ENCODE measurements around the gene NEO1.

Gene NEO1

GRCh38 chr15:73247331-73247730 is 195.1 kb downstream of the NEO1 start:
- Histone ChIP-seq H3K4me1 (ENCODE audit: control insufficient read depth in 1 of 2, insufficient read depth in 2 of 2, low read length in 2 of 2) (no peaks in the 10 kb centered on the region), H3K9ac (ENCODE audit: low read length) (no peak overlapping the region), H4K12ac (ENCODE audit: low read depth, low read length) (no peak overlapping the region), H3K4me2 (ENCODE audit: low read length) (no peak overlapping the region), H3K36me3 (ENCODE audit: control insufficient read depth in 1 of 2, insufficient read depth in 2 of 2, low read length in 2 of 2) (peaks cover 0 to 1% of the 10 kb centered on the region in 2 experiments), H3K18ac (ENCODE audit: low read length) (no peak overlapping the region), H3K9me3 (ENCODE audit: insufficient read depth, low read depth, low read length) (no peaks in the 10 kb centered on the region), H4K91ac (ENCODE audit: low read depth, low read length) (no peak overlapping the region), H3K14ac (ENCODE audit: low read length) (no peak overlapping the region), H2BK120ac (ENCODE audit: insufficient read depth, low read length, poor library complexity) (no peak overlapping the region), H3K79me2 (ENCODE audit: control insufficient read depth, insufficient read depth, low read length, poor library complexity) (no peaks in the 10 kb centered on the region), H2AK5ac (ENCODE audit: low read length) (no peak overlapping the region), H3K27me3 (ENCODE audit: insufficient read depth, low read length) (no peaks in the 10 kb centered on the region), H2AFZ (ENCODE audit: insufficient read depth, low read length, poor library complexity) (no peak overlapping the region), H3K23ac (ENCODE audit: low read length) (no peak overlapping the region), H3K4ac (ENCODE audit: low read depth, low read length) (no peak overlapping the region), H3K79me1 (ENCODE audit: low read length) (no peaks in the 10 kb centered on the region), H4K8ac (ENCODE audit: low read depth, low read length) (no peak overlapping the region), H2BK5ac (ENCODE audit: low read depth, low read length, poor library complexity) (no peak overlapping the region), H3K27ac (ENCODE audit: low read depth, low read length) (no peak overlapping the region), H3K4me3 (ENCODE audit: low read depth, low read length) (no peak overlapping the region), H2BK12ac (ENCODE audit: low read length) (no peak overlapping the region)
- no CpG with 5 or more reads among the region's 1 CpG for WGBS (ENCODE audit: extremely low coverage, insufficient coverage, insufficient read length)
- no peak for DNase-seq

DNA sequence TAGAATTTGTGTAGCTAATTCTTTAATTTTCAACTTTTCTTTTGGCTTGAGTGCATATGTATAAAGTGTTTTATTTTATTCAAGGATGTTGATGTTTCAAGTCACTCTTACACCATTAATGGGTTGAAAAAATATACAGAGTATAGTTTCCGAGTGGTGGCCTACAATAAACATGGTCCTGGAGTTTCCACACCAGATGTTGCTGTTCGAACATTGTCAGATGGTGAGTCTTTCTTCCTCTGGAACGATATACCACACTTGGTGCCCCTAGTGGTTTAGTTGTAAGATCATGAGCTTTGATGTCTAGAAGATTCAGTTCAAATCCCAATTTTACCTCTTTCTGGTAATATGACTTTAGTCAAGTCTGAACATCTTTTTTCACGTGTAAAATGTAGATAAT is 197.2 kb downstream of the NEO1 start:
- Histone ChIP-seq H2AK5ac (ENCODE audit: low read length) (no peak overlapping the region), H3K4me1 (ENCODE audit: control insufficient read depth in 1 of 2, insufficient read depth in 2 of 2, low read length in 2 of 2) (no peaks in the 10 kb centered on the region), H3K9ac (ENCODE audit: low read length) (no peak overlapping the region), H3K9me3 (ENCODE audit: insufficient read depth, low read depth, low read length) (no peaks in the 10 kb centered on the region), H3K79me2 (ENCODE audit: control insufficient read depth, insufficient read depth, low read length, poor library complexity) (no peaks in the 10 kb centered on the region), H4K12ac (ENCODE audit: low read depth, low read length) (no peak overlapping the region), H3K27ac (ENCODE audit: low read depth, low read length) (no peak overlapping the region), H4K8ac (ENCODE audit: low read depth, low read length) (no peak overlapping the region), H2BK120ac (ENCODE audit: insufficient read depth, low read length, poor library complexity) (no peak overlapping the region), H3K23ac (ENCODE audit: low read length) (no peak overlapping the region), H2AFZ (ENCODE audit: insufficient read depth, low read length, poor library complexity) (no peak overlapping the region), H3K79me1 (ENCODE audit: low read length) (no peaks in the 10 kb centered on the region), H3K4me2 (ENCODE audit: low read length) (no peak overlapping the region), H3K18ac (ENCODE audit: low read length) (no peak overlapping the region), H4K91ac (ENCODE audit: low read depth, low read length) (no peak overlapping the region), H3K27me3 (ENCODE audit: insufficient read depth, low read length) (no peaks in the 10 kb centered on the region), H3K4me3 (ENCODE audit: low read depth, low read length) (no peak overlapping the region), H2BK12ac (ENCODE audit: low read length) (no peak overlapping the region), H3K36me3 (ENCODE audit: control insufficient read depth in 1 of 2, insufficient read depth in 2 of 2, low read length in 2 of 2) (peaks cover 0 to 1% of the 10 kb centered on the region in 2 experiments), H2BK5ac (ENCODE audit: low read depth, low read length, poor library complexity) (no peak overlapping the region), H3K4ac (ENCODE audit: low read depth, low read length) (no peak overlapping the region), H3K14ac (ENCODE audit: low read length) (no peak overlapping the region)
- whole genome bisulfite sequencing (ENCODE audit: extremely low coverage, insufficient coverage, insufficient read length) = no CpG with 5 or more reads among the region's 4 CpGs
- no peak for DNase-seq

DNA sequence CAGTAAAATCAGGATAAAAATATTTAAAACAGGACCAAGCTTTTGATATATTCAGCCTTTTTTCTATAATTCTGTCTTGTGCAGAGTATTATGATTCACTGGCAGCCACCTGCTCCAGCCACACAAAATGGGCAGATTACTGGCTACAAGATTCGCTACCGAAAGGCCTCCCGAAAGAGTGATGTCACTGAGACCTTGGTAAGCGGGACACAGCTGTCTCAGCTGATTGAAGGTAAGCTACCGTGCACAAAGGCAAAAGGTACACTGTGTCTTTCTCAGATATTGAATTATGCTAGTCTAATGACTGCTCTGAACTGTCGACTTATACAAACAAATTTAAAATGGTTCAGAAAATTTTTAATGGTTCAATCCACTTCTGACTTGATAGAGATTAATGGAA is 202.3 kb downstream of the NEO1 start:
- DNase-seq = no peak
- H3K4me3 ChIP-seq (ENCODE audit: low read depth, low read length) = no peak overlapping the region
- H4K8ac ChIP-seq (ENCODE audit: low read depth, low read length) = no peak overlapping the region
- no peaks in the 10 kb centered on the region for H3K4me1 ChIP-seq (ENCODE audit: control insufficient read depth in 1 of 2, insufficient read depth in 2 of 2, low read length in 2 of 2)
- WGBS (ENCODE audit: extremely low coverage, insufficient coverage, insufficient read length) = no CpG with 5 or more reads among the region's 6 CpGs
- H2AFZ ChIP-seq (ENCODE audit: insufficient read depth, low read length, poor library complexity) = no peak overlapping the region
- H3K79me1 ChIP-seq (ENCODE audit: low read length) = no peaks in the 10 kb centered on the region
- no peak overlapping the region for H3K18ac ChIP-seq (ENCODE audit: low read length)
- H3K27me3 ChIP-seq (ENCODE audit: insufficient read depth, low read length) = no peaks in the 10 kb centered on the region
- H3K9ac ChIP-seq (ENCODE audit: low read length) = no peak overlapping the region
- no peak overlapping the region for H2AK5ac ChIP-seq (ENCODE audit: low read length)
- H4K91ac ChIP-seq (ENCODE audit: low read depth, low read length) = no peak overlapping the region
- H3K9me3 ChIP-seq (ENCODE audit: insufficient read depth, low read depth, low read length) = no peaks in the 10 kb centered on the region
- H2BK5ac ChIP-seq (ENCODE audit: low read depth, low read length, poor library complexity) = no peak overlapping the region
- no peak overlapping the region for H3K4me2 ChIP-seq (ENCODE audit: low read length)
- no peak overlapping the region for H2BK12ac ChIP-seq (ENCODE audit: low read length)
- no peaks in the 10 kb centered on the region for H3K36me3 ChIP-seq (ENCODE audit: control insufficient read depth in 1 of 2, insufficient read depth in 2 of 2, low read length in 2 of 2)
- no peak overlapping the region for H2BK120ac ChIP-seq (ENCODE audit: insufficient read depth, low read length, poor library complexity)
- no peak overlapping the region for H3K23ac ChIP-seq (ENCODE audit: low read length)
- H4K12ac ChIP-seq (ENCODE audit: low read depth, low read length) = no peak overlapping the region
- no peak overlapping the region for H3K4ac ChIP-seq (ENCODE audit: low read depth, low read length)
- no peak overlapping the region for H3K27ac ChIP-seq (ENCODE audit: low read depth, low read length)
- no peak overlapping the region for H3K14ac ChIP-seq (ENCODE audit: low read length)
- no peaks in the 10 kb centered on the region for H3K79me2 ChIP-seq (ENCODE audit: control insufficient read depth, insufficient read depth, low read length, poor library complexity)

- no peak for DNase-seq
- no peak overlapping the region for H3K27ac ChIP-seq (ENCODE audit: low read depth, low read length)
- no peak overlapping the region for H2AK5ac ChIP-seq (ENCODE audit: low read length)
- H3K27me3 ChIP-seq (ENCODE audit: insufficient read depth, low read length) = no peaks in the 10 kb centered on the region
- no peak overlapping the region for H3K18ac ChIP-seq (ENCODE audit: low read length)
- no peak overlapping the region for H2BK120ac ChIP-seq (ENCODE audit: insufficient read depth, low read length, poor library complexity)
- H3K36me3 ChIP-seq (ENCODE audit: control insufficient read depth in 1 of 2, insufficient read depth in 2 of 2, low read length in 2 of 2) = no peaks in the 10 kb centered on the region
- no peak overlapping the region for H3K14ac ChIP-seq (ENCODE audit: low read length)
- H3K4ac ChIP-seq (ENCODE audit: low read depth, low read length) = no peak overlapping the region
- no peak overlapping the region for H4K91ac ChIP-seq (ENCODE audit: low read depth, low read length)
- H4K12ac ChIP-seq (ENCODE audit: low read depth, low read length) = no peak overlapping the region
- no peak overlapping the region for H2BK12ac ChIP-seq (ENCODE audit: low read length)
- H3K4me1 ChIP-seq (ENCODE audit: control insufficient read depth in 1 of 2, insufficient read depth in 2 of 2, low read length in 2 of 2) = no peaks in the 10 kb centered on the region
- no peak overlapping the region for H2BK5ac ChIP-seq (ENCODE audit: low read depth, low read length, poor library complexity)
- H3K9me3 ChIP-seq (ENCODE audit: insufficient read depth, low read depth, low read length) = no peaks in the 10 kb centered on the region
- H2AFZ ChIP-seq (ENCODE audit: insufficient read depth, low read length, poor library complexity) = no peak overlapping the region
- no peak overlapping the region for H3K4me3 ChIP-seq (ENCODE audit: low read depth, low read length)
- no peak overlapping the region for H4K8ac ChIP-seq (ENCODE audit: low read depth, low read length)
- no peak overlapping the region for H3K4me2 ChIP-seq (ENCODE audit: low read length)
- no CpG with 5 or more reads among the region's 5 CpGs for WGBS (ENCODE audit: extremely low coverage, insufficient coverage, insufficient read length)
- H3K9ac ChIP-seq (ENCODE audit: low read length) = no peak overlapping the region
- H3K79me1 ChIP-seq (ENCODE audit: low read length) = no peaks in the 10 kb centered on the region
- no peaks in the 10 kb centered on the region for H3K79me2 ChIP-seq (ENCODE audit: control insufficient read depth, insufficient read depth, low read length, poor library complexity)
- H3K23ac ChIP-seq (ENCODE audit: low read length) = no peak overlapping the region
Observed at GRCh38 chr15:73258271-73259108, 206.2 kb downstream of the NEO1 start.
